Measurements from ENCODE around the gene RGS6.

RGS6 gene

GRCh38 chr14:72599579-72600470 is 667.6 kb downstream of the RGS6 start:
- DNase-seq: no peak

- no peak for DNase-seq
These were observed 668.5 kb downstream of the RGS6 start for GRCh38 chr14:72600551-72601330.

GRCh38 chr14:72603639-72604038 is 671.4 kb downstream of the RGS6 start:
- no peak for DNase-seq

GRCh38 chr14:72604133-72604532 is 671.9 kb downstream of the RGS6 start:
- no peak for DNase-seq

GRCh38 chr14:72605096-72605920 is 673.1 kb downstream of the RGS6 start:
- DNase-seq: no peak

- DNase-seq: no peak
These were observed 673.6 kb downstream of the RGS6 start for GRCh38 chr14:72605921-72606220.

GRCh38 chr14:72606879-72607278 is 674.6 kb downstream of the RGS6 start:
- no peak for DNase-seq

GRCh38 chr14:72607386-72608130 is 675.3 kb downstream of the RGS6 start:
- DNase-seq: no peak

DNA sequence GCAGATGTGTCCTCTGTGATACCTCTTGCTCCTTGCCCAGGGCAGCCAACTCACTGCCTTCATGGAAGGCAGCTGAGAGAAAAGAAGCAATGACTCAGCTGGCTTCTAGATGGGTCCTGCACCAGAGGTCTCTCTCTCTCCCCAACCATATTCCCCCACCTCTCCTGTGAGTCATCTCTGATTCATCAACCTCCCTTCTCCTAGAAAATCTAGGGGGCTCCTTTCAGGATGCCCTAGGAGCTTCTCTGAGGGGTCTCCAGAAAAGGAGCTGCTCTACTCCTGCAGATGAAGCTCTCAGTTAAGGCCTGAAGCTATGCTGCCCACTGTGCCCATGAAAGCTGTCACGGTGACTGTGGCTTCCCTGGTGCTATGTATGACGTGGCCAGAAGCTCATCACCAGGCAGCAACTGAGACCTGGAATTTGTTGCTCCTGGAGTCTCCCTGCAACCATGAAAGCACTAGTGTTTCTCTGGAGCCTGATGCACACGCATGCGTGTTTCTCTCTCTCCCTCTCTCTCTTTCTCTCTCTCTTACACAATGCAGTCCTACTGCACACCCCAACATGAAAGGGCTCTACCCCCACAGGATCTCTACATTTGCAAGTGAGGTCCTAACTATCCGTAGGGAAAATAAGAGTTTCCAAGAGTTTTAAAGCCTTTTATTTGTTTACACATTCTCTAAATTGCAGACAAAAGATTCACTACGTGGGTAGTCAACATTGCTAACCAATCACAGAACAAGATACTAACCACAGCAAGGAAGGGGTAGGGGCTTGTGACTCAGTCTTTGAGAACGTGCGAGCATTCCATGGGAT is 676.4 kb downstream of the RGS6 start:
- no peak for DNase-seq

DNA sequence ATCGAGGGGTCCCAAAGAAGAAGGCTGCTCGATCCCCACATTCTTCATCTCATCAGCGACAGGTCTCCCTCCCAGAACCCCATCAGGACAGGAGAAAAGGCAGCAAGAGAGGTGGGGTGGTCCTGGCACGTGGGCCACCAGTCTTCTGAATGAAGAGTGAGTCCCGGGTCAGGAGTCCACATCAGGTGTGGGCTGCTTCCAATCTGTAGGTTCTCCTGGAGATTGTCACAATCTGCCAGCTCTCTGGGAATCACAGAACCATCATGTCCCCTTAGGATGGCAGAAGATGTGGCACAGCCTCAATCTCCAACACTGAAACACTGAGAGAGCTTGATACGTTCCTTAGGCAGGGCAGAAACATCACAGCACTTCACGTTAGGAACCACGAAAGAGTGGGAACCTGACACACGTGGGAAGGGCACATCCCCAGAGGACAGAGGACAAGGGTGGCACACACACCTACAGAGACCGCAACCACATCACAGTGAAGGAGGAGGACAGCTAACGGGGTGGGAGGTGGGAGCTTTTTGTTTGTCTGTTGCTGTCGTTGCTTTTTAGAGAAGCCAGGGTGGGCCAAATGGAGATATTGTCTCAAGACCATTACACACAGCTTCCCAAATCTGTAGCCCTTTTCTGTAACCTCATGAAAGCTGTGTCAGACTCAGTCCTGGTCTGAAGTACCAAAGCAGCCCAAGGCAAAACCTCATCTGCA is 677.1 kb downstream of the RGS6 start:
- no peak for DNase-seq

- no peak for DNase-seq
These were observed 678.0 kb downstream of the RGS6 start for GRCh38 chr14:72610096-72610830.

GRCh38 chr14:72610831-72611200 is 678.6 kb downstream of the RGS6 start:
- no peak for DNase-seq

GRCh38 chr14:72611506-72611905 is 679.3 kb downstream of the RGS6 start:
- no peak for DNase-seq

- no peak for DNase-seq
These were observed 679.8 kb downstream of the RGS6 start for GRCh38 chr14:72612041-72612440.

GRCh38 chr14:72613231-72613974 is 681.2 kb downstream of the RGS6 start:
- DNase-seq: no peak

GRCh38 chr14:72613975-72614319 is 681.7 kb downstream of the RGS6 start:
- no peak for DNase-seq

- no peak for DNase-seq
These were observed 682.1 kb downstream of the RGS6 start for GRCh38 chr14:72614365-72614764.

DNA sequence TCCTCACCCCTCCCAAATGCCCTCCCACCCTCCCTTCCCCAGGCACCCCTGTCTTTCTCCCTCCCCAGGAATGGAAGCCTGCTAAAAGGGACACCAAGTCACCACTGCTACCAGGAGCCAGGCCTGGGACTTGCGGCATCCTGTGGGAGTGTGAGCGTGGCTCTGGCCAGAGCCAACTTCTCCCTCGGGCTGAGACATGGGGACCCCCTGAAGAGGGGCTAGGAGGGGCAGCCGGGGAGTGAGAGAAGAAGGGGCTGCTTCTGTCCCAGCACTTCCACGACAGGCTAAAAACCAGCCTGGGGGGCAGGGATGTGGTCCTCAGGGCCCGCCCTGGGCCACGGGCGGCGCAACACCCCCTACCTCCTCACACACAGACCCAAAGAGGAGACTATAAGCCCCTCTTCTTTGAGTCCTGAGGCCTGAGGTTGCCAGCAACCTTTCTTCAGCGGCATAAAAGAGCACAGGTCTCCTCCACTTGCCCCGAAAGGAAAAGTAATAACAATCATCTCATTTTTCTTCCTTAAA is 682.7 kb downstream of the RGS6 start:
- no peak for DNase-seq

- no peak for DNase-seq
These were observed 683.4 kb downstream of the RGS6 start for GRCh38 chr14:72615451-72616121.

Data from activated T-cell treated with anti-CD3 and anti-CD28 coated beads for 4 hours (primary cell).